GOT3 (cell line): ENCODE measurements around the gene DOC2B.
"Not testable (repeated sequence)": the region's sequence is repeated elsewhere in the genome, so short reads cannot be mapped to it uniquely, and the experiment has no call there.

Experiments
- DNase-seq: peaks from one replicate; lab custom pipeline; 2025; ENCODE audit warnings: mixed read lengths; lab: John Stamatoyannopoulos, UW

Gene DOC2B

GRCh38 chr17:213286-214105 is 32.0 kb upstream of the DOC2B start:
- no peak for DNase-seq

GRCh38 chr17:210402-210801 is 29.0 kb upstream of the DOC2B start:
- DNase-seq: no peak

- DNase-seq: no peak
These were observed 27.0 kb upstream of the DOC2B start for GRCh38 chr17:208429-208828.

GRCh38 chr17:207775-208174 is 26.3 kb upstream of the DOC2B start:
- DNase-seq: no peak

GRCh38 chr17:206941-207560 is 25.6 kb upstream of the DOC2B start:
- no peak for DNase-seq

- not testable (repeated sequence) for DNase-seq
These were observed 25.0 kb upstream of the DOC2B start for GRCh38 chr17:206484-206883.

GRCh38 chr17:205817-206216 is 24.4 kb upstream of the DOC2B start:
- no peak for DNase-seq

GRCh38 chr17:205148-205669 is 23.8 kb upstream of the DOC2B start:
- no peak for DNase-seq

- DNase-seq: no peak
These were observed 23.1 kb upstream of the DOC2B start for GRCh38 chr17:204427-205147.

- no peak for DNase-seq
These were observed 21.1 kb upstream of the DOC2B start for GRCh38 chr17:202501-202951.

GRCh38 chr17:201736-202135 is 20.3 kb upstream of the DOC2B start:
- DNase-seq: not testable (repeated sequence)

- not testable (repeated sequence) for DNase-seq
These were observed 19.8 kb upstream of the DOC2B start for GRCh38 chr17:201257-201656.

GRCh38 chr17:200586-200985 is 19.1 kb upstream of the DOC2B start:
- no peak for DNase-seq

GRCh38 chr17:199806-200545 is 18.5 kb upstream of the DOC2B start:
- no peak for DNase-seq

- no peak for DNase-seq
These were observed 17.7 kb upstream of the DOC2B start for GRCh38 chr17:199191-199604.

- DNase-seq: not testable (repeated sequence)
These were observed 16.8 kb upstream of the DOC2B start for GRCh38 chr17:198225-198624.

- DNase-seq: no peak
These were observed 15.9 kb upstream of the DOC2B start for GRCh38 chr17:197352-197751.

GRCh38 chr17:194828-195602 is 13.6 kb upstream of the DOC2B start:
- DNase-seq: no peak

- no peak for DNase-seq
These were observed 12.7 kb upstream of the DOC2B start for GRCh38 chr17:193841-194806.

- DNase-seq: no peak
These were observed 12.0 kb upstream of the DOC2B start for GRCh38 chr17:193426-193810.
